Renal cortical epithelial cell (primary cell): ENCODE results near the gene SLC25A18. TPM values are rescaled to one million over a fixed set of nuclear protein-coding genes. Genes with fewer than 3 reads are reported as not detected.

ENCODE experiments used
- DNase-seq: peaks from one replicate; pipeline ENCODE4 v3.0.0-alpha.2; 2011; ENCODE audit warnings: low read depth
- total RNA-seq: library from RNA; depleted of rRNA; stranded (reverse); fragments of >200 nt; gene quantifications from 2 replicates; pipeline ENCODE4 v1.2.3, GENCODE V29; 2014

Gene SLC25A18
- total RNA-seq, 1 donor from 2014 or later = 0.20 TPM

DNA sequence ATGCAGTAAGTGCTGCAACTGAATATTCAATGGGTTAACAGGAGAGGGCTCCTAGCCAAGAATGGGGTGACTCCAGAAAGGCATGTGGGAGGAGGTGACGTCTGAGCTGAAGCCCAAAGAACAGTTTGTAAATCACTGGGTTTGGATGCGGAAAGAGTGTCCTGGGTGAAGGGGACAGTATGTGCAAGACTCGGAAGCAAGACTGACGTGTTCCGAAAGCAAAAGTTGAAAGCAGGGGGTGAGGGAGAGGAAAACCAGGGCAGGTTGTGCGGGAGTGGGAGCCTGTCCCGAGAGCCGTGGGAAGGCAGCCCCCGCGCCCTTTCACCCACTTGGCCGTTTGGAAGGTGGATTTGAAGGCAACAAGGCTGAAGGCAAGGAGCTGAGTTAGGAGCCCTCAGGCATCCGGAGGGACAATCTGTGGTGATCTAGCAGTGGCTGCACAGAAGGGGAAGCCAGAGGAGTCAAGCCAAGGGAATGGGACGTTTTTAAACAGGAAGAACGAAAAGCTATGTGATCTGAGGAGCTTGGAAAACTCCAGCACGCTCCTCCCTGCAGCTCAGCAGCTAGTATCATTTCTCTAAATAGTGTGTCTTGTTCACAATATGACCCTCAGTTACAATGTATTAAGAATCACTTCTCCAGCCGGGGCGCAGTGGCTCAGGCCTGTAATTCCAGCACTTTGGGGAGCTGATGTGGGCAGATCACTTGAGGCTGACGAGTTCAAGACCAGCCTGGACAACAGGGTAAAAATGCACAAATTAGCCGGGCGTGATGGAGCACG is 7.7 kb downstream of the SLC25A18 start:
- DNase-seq = peak; percentile 85

DNA sequence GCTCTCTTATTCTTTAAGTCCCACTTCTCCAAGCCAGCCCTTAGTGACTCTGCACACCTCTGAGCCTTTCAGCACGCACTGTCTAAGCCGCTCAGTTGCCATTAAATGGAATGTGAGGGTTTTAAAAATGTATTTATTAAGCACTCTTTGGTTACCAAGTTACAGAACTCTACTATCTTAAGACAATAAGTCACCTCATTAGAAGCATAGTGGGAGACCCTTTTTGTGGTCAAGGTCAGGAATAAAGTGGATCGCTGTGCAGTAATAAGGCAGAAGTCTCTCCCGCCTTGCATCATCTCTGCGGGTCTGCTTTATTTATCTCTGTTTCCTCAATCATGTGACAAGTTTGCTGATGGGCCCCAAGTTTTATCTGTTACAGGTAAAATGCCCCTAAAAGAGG is 11.9 kb downstream of the SLC25A18 start:
- no peak for DNase-seq

- DNase-seq = no peak
Measured at GRCh38 chr22:17575681-17576080, 12.4 kb downstream of the SLC25A18 start.

DNA sequence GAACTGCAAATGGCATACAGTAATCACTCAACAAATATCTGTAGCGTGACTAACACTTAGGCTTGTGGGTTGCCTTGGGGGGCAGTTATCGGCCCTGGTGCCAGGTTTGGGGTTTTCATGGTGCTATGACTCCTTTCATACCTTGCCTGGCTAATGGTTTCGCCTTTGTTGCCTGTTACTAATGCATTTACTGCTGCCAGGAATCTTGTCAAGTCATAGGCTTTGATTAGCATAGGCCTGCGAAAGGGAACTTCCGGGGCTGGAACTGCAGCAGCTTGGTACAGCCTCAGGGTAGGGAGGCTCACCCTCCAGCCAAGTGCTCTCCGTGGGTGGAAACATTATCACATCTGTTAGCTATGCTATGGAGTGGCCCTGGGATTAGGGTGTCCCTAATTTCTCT is 13.2 kb downstream of the SLC25A18 start:
- peak; percentile 99 for DNase-seq

DNA sequence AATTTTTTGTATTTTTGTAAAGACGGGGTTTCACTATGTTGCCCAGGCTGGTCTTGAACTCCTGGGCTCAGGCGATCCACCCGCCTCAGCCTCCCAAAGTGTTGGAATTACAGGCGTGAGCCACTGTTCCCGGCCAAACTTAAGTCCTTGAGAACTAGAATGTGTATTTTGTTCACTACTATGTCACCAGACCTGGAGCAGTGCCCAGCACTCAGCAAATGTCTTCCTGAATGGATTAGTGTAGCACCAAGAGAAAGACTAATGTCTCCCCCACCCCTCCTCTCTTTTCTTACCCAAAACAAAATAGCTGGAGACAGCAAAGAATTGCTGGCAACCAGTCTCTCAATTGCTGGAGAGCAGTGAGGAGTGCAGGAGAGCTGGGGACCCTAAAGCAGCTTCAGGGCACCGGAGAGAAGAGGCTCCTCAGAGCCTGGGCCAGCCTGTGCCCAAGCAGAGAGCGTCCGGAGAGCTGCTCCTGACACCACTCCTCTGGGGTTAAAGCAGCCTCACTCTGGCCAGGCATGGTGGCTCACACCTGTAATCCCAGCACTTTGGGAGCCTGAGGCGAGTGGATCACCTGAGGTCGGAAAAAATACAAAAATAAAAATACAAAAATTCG is 14.9 kb downstream of the SLC25A18 start:
- DNase-seq = peak; percentile 69

- DNase-seq = no peak
Measured at GRCh38 chr22:17579535-17579981, 16.3 kb downstream of the SLC25A18 start.

GRCh38 chr22:17580441-17581031 is 17.2 kb downstream of the SLC25A18 start:
- DNase-seq = no peak

DNA sequence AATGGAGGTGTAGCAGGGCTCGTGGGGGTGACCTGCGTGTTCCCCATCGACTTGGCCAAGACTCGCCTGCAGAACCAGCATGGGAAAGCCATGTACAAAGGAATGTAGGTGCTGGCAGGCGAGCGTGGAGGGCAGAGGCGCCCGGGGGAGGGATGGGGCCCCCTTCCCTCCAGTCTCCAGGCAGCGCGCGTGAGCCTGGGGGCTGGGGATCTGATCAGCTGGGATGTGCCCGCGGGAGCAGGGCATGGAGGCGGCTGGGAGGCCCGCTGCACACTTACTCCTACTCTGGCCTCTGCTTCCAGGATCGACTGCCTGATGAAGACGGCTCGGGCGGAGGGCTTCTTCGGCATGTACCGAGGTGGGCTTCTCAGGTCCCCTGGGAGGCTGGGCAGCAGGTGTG is 17.8 kb downstream of the SLC25A18 start:
- DNase-seq = no peak

DNA sequence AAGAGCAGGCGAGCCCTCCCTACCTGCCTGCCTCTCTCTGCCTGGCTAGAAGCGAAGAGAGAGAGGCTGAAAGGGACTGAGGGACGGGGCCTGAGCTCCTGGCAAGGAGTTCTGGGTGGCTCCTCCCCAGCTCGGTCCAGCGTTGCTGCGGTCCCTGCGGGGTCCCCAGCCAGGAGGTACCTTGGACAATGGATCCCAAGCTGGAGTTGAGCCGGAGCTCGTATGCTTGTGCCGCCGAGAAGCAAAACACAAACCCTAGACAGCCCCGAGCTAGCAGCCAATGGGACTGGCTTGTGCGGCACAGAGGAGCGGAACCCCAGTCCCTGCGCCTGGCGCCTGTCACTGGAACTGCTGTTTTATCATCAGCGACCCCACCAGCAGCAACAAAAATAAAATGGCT is 18.3 kb downstream of the SLC25A18 start:
- DNase-seq = no peak

- DNase-seq = no peak
Measured at GRCh38 chr22:17583151-17583550, 19.9 kb downstream of the SLC25A18 start.

DNA sequence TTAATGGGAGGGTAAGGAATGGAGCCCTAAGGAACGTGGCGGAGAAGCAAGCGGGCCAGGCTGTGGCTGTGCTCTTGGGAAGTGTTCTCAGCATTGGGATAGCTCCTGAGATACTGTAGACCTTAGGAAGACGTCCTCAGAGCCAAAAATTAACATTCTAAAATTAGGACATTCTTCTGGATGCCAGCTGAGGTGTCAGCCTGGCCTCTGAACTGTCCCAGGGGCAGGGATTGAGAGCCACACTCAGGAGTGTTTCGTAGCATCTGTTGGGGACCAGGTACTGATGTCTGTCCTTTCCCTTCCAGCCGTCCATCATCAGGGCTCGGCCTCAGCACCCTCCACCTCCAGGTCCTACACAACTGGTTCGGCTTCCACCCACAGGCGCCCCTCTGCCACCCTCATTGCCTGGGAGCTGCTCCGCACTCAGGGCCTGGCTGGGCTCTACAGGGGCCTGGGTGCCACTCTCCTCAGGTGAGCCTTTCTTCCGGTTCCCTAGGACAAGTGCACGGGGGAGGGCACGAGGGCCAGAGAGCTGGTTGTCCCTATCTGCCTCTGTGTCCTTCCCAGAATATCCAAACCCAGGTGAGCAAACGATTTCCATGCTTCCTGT is 23.6 kb downstream of the SLC25A18 start:
- DNase-seq = no peak

GRCh38 chr22:17587629-17588028 is 24.3 kb downstream of the SLC25A18 start:
- no peak for DNase-seq

DNA sequence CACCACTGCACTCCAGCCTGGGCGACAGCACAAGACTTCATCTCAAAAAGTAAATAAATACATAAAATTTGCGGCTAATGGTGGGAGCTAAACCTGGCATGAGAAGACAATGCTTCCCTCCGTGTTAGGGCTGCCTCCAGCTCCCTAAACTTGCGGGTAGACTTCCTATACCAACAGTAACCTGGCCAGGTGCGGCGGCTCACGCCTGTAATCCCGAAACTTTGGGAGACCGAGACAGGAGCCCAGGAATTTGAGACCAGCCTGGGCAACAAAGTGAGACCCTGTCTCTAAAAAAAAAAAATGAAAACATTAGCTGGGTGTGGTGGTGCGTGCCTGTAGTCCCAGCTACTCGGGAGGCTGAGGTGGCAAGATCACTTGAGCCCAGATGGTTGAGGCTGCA is 25.3 kb downstream of the SLC25A18 start:
- no peak for DNase-seq

DNA sequence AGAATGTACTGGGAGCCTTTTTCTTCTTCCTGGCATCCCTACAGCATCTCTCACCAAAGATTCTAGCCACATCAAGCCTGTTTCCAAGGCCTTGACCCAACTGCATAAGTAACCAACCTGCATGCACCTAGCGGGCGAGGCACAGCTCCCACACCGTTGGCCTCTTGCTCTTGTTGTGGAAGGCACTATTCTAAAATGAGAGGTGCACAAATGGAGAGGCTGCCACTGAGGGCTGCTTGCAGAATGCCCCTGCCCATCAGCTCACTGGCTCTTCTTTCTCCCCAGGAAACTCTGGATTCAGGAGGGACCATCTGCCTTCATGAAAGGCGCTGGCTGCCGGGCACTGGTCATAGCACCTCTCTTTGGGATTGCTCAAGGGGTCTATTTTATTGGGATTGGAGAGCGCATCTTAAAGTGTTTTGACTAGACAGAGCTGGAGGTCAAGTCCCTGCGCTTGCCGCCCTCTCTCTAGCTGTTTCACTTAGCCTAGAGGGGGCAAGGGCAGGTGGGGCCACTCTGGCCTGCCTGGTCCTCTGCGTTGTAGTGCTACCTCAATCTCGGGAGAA is 26.6 kb downstream of the SLC25A18 start:
- DNase-seq = no peak

DNA sequence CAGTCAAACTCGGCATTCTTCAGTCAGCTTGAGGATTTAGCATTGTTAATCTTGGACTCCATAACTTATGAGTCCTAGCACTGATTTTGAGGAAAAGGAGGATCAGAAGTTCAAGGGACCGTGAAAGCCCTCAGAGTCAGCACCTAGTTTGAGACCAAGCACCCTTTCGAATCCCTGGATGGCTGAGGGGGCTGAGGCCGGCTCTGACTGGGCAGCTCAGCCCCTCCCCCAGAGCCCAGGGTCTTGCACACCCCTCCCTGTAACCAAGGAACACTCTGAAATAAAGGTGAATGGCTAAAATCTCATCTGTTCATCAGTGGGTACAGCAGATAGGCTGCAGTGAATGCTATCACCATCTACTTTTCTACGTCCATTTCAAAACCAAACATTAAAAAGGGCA is 27.3 kb downstream of the SLC25A18 start:
- DNase-seq = no peak

DNA sequence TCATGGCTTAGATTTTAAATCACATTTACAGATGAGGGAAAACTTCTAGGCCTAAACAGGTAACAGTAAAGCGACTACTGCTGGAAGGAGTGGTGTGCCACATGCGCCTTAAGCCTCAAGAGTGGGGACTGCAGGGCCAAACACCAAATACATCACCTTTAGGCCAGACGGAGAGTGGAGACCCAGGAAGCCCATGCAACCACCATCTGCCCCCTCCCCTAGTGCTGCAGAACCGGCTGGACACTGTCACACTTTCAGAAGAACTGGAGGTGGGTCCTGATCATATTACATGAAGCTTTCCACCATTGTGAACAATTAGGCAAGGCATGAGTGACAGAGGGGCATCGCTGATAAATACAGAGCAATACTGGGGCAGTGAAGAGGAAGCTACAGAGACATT is 28.9 kb downstream of the SLC25A18 start:
- DNase-seq = no peak

GRCh38 chr22:17596226-17596625 is 32.9 kb downstream of the SLC25A18 start:
- DNase-seq = no peak

GRCh38 chr22:17597217-17597616 is 33.9 kb downstream of the SLC25A18 start:
- peak; percentile 36 for DNase-seq

DNA sequence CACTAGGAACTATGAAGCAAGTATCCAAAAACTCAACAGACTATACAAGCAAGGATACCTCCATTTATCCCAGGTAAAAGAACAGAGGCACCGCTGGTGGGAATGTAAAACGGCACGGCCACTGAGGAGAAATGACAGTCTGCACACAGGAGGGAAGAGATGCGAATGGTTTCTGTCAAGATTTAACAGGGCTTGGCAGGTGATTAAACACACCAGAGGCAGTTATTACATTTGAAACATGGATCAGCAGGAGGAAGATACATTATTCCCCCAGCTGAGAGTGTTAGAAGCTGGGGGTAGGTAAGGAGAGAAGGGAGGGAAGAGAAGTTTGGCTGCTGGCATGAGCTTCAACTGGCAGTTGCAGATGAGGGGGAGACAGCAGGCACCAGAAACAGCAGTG is 35.0 kb downstream of the SLC25A18 start:
- DNase-seq = no peak

DNA sequence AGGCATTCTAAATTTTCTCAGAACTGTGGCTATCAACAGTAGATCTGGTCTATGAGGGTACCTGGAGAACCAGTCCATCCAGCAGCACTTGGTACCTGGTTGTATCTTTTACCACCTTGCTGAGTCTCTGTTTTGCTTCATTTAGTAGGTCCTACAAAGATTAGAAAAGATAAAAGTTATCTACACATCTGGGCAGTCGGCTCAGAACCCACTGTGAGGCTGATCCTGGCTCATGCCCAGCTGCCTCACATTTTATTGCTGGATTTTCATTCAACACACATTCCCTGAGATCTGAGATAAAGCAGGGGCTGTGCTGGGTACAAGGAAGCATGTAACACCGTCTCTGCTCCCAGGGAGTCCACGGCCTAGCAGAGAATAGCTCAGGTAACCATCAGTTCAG is 37.7 kb downstream of the SLC25A18 start:
- DNase-seq = peak; percentile 13

- DNase-seq = no peak
Measured at GRCh38 chr22:17603668-17604067, 40.4 kb downstream of the SLC25A18 start.

GRCh38 chr22:17606496-17606895 is 43.2 kb downstream of the SLC25A18 start:
- no peak for DNase-seq
